MM.1S (cell line): Measurements from ENCODE around the gene CNGA3.

Experiments
- EZH2 ChIP-seq: fragments of 300-600 bp; sonication (generic); optimal IDR thresholded peaks from 2 replicates; pipeline ENCODE3; 2017; ENCODE audit warnings: low read depth, mild to moderate bottlenecking, antibody characterized with exemption, low read length, mixed read lengths
- EZH2phosphoT487 ChIP-seq: fragments of 300-600 bp; sonication (generic); IDR thresholded peaks from 2 replicates; pipeline ENCODE4 v1.6.1; 2018; ENCODE audit warnings: antibody characterized with exemption, low read length
- TF ChIP-seq, protein P1 (sequence below): fragments of 300-600 bp; sonication (generic); IDR thresholded peaks from 2 replicates; pipeline ENCODE4 v1.5.1; 2016; ENCODE audit warnings: antibody characterized with exemption, low read length, mixed read lengths

GRCh38 chr2:98391581-98392270, 45.5 kb downstream of the CNGA3 start:
- TF ChIP-seq EZH2: no peak
- TF ChIP-seq, protein P1, sequence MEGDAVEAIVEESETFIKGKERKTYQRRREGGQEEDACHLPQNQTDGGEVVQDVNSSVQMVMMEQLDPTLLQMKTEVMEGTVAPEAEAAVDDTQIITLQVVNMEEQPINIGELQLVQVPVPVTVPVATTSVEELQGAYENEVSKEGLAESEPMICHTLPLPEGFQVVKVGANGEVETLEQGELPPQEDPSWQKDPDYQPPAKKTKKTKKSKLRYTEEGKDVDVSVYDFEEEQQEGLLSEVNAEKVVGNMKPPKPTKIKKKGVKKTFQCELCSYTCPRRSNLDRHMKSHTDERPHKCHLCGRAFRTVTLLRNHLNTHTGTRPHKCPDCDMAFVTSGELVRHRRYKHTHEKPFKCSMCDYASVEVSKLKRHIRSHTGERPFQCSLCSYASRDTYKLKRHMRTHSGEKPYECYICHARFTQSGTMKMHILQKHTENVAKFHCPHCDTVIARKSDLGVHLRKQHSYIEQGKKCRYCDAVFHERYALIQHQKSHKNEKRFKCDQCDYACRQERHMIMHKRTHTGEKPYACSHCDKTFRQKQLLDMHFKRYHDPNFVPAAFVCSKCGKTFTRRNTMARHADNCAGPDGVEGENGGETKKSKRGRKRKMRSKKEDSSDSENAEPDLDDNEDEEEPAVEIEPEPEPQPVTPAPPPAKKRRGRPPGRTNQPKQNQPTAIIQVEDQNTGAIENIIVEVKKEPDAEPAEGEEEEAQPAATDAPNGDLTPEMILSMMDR: no peak
- TF ChIP-seq EZH2phosphoT487: no peak
